ENCODE measurements around the gene ACOD1.
A peak's percentile ranks its signal among the peaks of the same experiment; 100 is the strongest.
"Not testable (repeated sequence)": the region's sequence is repeated elsewhere in the genome, so short reads cannot be mapped to it uniquely, and the experiment has no call there.

Gene ACOD1

DNA sequence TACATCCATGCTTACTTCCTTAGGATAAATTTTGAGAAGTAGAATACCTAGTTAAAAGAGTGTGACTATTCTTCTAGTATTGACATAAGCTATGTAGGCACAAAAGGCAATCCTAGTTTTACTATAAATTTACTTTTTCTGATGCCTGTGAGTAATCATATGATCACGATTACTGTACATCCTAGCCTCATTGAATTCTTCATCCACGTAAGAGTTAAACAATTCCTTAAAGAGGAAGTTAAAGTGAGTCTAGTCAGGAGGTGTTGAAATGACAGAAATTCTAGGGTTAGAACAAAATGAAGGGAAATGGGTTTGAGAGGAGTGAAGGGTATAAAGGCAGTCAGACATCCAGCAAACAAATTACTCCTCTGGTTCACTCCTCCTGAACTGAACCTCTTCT lies at the start of gene ACOD1:
TSS of gene ACOD1 (plus strand) at position 363 of the 400 bp plus-strand sequence. CDS start 48 bp downstream, outside the sequence.
- DNase-seq = no peak

DNA sequence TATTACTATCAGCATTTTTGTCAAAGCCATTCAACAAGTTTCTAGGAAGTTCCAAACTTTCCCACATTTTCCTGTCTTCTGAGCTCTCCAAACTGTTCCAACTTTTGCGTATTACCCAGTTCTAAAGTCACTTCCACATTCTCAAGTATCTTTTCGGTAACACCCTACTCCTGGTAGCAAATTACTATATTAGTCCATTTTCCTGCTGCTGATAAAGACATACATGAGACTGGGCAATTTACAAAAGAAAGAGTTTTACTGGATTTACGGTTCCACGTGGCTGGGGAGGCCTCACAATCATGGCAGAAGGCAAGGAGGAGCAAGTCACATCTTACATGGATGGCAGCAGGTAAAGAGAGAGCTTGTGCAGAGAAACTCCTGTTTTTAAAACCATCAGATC lies 49.2 kb upstream of the ACOD1 start:
- DNase-seq = not testable (repeated sequence)

GRCh38 chr13:76903544-76904162 lies 44.7 kb upstream of the ACOD1 start:
- DNase-seq = peak; percentile 68 to 74

DNA sequence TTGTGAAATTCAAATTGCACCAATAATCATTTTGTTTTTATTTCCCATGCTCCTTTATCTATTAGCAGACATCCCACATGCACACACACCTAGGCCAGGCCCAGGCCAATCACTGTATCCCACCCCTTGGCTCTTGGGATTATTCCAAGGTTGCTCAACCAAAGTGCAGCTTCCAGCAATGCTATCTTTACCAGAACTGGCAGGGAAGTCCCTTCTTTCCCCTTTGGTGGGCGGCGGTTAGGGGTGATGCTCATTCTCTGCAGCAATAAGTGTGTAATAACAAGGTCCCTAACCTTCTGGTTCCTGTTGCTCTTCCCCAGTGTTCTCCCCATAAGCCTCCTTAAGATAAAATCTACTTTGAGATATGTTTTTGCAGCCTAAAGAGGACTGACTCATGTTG lies 43.8 kb upstream of the ACOD1 start:
- DNase-seq = no peak

GRCh38 chr13:76912476-76912875 lies 35.8 kb upstream of the ACOD1 start:
- no peak for DNase-seq

DNA sequence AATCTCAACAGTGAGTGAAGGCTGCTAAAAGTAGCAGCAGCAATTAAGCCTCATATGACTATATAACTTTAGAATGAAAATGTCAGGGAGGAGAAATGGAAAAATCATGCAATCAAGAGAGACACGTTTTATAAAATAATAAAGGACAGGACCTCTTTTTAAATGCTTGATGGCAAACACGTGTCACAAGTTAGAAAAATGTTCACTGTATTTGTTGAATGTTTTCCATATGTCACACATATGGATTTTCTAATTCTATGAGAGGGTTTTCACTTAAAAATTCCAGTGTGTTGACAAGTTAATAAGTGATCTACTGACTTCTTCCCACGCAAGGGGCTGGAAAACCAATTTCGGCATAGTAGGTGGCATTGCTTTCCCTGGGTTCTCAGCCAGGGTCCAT lies 34.4 kb upstream of the ACOD1 start:
- no peak for DNase-seq

DNA sequence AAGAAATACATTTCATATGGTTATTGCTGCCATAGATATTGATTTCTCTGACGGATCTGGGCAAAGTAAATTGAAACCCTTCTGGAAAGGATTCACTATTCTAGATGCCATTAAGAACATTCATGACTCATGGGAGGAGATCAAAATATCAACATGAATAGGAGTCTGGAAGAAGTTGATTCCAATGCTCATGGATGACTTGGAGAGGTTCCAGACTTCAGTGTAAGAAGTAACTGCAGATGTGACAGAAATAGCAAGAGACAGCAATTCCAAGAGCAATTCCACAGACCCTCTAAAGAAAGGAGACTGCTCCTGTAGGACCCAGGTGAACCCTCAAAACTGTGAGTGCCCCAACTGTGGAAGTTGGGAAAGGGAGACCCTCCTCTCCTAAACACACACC lies 31.2 kb upstream of the ACOD1 start:
- DNase-seq = no peak

DNA sequence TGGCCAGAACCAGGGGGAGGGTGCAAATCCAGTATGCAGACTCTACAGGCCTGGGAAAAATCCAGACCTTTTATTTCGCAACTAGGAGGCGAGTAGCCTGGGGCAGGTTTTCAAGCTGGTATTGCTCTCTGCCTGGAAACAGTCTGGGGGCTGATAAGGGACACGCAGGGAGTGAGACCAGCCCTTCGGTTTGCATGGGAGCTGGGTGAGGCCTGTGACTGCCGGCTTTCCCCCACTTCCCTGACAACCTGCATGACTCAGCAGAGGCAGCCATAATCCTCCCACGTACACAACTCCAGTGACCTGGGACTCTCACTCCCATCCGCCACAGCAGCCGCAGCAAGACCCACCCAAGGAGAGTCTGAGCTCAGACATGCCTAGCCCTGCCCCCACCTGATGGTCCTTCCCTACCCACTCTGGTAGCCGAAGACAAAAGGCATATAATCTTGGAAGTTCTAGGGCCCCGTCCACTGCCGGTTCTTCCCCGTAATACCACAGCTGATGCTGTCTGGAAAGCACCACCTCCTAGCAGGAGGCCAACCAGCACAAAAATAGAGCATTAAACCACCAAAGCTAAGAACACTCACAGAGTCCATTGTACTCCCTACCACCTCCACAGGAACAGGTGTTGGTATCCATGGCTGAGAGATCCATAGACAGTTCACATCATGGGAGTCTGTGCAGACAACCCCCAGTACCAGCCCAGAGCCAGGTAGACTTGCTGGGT lies 30.4 kb upstream of the ACOD1 start:
- not testable (repeated sequence) for DNase-seq

DNA sequence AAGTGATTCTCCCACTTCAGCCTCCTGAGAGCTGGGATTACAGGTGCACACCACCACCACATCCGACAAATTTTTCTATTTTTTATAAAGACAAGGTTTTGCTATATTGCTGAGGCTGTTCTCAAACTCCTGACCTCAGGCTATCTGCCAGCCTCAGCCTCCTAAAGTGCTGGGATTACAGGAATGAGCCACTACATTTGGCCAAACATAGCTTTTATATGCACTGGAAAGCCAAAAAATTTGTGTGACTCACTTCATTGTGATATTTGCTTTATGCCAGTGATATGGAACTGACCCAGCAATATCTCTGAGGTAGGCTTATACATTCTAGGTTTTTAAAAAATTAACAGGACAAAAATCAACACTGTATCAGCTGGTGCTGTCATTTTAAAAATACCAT lies 26.8 kb upstream of the ACOD1 start:
- no peak for DNase-seq

- DNase-seq = no peak
Measured at GRCh38 chr13:76925115-76925514, 23.2 kb upstream of the ACOD1 start.

GRCh38 chr13:76927955-76928354 lies 20.4 kb upstream of the ACOD1 start:
- no peak for DNase-seq

- no peak for DNase-seq
Measured at GRCh38 chr13:76928456-76928855, 19.9 kb upstream of the ACOD1 start.

- no peak for DNase-seq
Measured at GRCh38 chr13:76929320-76929719, 19.0 kb upstream of the ACOD1 start.

DNA sequence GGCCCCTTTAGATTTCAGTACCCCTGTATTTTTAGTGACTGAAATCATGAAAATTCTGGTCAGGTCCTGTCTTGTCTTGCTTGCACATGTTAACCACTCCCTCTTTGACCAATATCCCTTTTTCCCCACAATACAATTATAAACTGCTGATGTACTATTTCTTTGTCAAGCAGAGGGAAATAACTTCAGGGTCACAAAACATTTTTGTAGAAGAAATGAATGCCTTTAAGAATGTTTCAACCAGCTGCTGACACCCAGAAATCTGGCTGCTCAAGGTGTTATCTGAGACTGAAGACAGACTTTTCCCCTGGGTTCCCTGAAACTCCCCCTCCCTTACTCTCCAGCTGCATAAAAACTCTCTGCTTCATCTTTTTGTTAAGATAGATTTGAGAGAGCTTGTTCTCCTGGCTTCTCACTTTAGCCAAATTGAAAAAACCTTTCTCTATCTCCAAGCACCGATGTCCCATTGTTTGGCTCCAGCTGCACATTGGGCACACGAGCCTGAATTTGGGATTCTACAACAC lies 18.4 kb upstream of the ACOD1 start:
- no peak for DNase-seq

GRCh38 chr13:76932076-76932475 lies 16.2 kb upstream of the ACOD1 start:
- DNase-seq = no peak

DNA sequence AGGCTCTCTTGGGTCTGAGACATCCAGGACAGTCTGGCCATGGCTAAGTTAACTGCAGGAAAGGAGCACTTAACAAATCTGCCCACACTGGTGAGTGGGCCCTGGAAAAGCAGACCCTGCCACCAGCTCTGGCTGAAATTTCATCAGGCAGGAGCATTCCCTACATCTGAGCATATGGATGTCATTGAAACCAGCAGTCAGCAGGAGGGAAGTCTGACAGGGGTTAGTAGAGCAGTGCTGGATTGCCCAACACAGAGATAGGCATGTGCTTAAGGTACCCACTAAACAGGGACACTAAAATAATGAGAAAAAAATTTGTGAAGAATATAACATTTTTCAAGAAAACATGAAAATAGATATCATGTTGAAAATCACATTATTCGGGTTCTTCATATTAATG lies 13.6 kb upstream of the ACOD1 start:
- no peak for DNase-seq

DNA sequence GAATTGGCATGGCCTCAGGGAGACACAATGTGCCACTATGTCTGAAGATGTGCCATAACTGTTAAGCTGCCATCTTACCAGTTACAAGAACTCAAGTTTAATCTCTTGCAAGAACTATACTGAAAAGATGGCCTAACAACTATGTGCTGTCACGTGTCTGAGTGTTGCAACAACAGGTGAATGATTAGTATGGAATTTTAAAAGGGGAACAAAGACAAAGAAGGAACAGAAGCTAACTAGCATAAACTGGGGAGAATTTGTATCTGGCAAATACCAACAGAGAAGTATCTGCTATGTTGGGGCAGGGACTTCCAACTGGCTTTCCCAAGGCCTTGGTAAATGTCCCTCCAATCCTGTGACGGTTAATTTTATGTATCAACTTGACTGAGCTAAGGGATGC lies 11.5 kb upstream of the ACOD1 start:
- no peak for DNase-seq

GRCh38 chr13:76937281-76937820 lies 11.0 kb upstream of the ACOD1 start:
- DNase-seq = no peak

- DNase-seq = no peak
Measured at GRCh38 chr13:76939215-76939614, 9.1 kb upstream of the ACOD1 start.

- DNase-seq = no peak
Measured at GRCh38 chr13:76942363-76942762, 5.9 kb upstream of the ACOD1 start.

DNA sequence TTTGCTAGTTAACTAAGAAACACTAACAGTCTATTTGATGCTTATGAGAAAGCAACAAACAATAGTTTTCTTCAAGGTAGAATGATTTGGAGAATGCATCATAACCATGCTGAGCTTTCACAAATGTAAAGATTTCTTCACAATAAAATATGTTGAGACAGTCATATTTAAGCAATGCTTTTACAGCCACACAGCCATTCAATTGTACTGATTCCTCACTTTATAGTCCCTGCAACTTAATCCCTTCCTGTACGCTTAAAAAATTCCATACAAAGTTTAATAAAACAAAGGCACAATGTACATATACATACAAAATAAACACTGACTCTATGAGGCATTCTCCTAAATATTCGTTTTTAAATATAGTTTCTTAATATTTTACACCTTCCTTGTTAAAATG lies 4.7 kb upstream of the ACOD1 start:
- no peak for DNase-seq

DNA sequence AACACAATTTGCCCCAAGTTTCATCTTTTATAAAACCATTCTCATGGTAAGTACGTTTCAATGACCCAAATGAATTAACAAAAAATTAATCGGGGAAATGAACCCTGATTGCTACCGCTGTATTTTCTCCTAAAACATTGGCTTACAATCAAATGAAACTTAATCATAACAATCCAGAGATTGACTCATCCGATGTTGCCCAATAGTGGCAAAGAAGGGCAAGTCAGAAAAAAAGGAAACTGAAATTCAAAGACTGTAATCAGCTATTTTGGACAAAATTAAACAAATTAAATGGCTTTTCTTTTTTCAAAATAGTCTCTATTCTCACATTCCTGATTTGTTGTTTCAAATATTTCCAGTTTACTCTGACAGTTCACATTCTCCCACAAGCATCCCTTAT lies 3.9 kb upstream of the ACOD1 start:
- DNase-seq = no peak

DNA sequence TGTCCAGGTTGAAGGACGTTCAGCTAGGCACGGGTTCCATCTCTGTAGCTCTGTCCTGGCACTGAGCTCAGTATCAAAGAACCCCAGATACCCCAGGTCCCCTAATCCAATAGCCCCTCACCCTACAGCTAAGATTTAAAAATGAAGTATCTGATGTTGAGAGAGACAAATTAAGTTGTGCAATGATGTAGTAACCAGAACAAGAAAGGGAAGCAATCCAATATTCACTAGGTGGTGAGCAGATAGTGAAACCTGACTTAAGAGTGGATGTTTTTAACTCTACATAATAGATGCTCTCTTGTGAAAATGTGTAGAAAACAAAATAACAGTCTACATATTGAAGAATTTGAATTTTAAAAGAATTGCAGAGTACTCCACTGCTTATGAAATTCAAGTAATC lies 1.8 kb downstream of the ACOD1 start:
- no peak for DNase-seq

GRCh38 chr13:76953968-76954367 lies 5.7 kb downstream of the ACOD1 start:
- DNase-seq = no peak
